Activated CD4-positive, alpha-beta T cell treated with anti-CD3 and anti-CD28 coated beads for 24 hours (primary cell): ENCODE results near the gene MAGEF1.

Experiments used
- DNase-seq, 2 donors: peaks; one replicate each; pipeline ENCODE4 v3.0.0-alpha.2; 2020; ENCODE audit warnings: low read depth in 2 of 2

Gene MAGEF1

GRCh38 chr3:184690192-184690883 lies 21.5 kb downstream of the MAGEF1 start:
- DNase-seq: no peak

- DNase-seq: no peak
Measured at GRCh38 chr3:184688882-184689271, 23.0 kb downstream of the MAGEF1 start.

- no peak for DNase-seq
Measured at GRCh38 chr3:184688251-184688881, 23.5 kb downstream of the MAGEF1 start.

- no peak for DNase-seq
Measured at GRCh38 chr3:184687363-184688015, 24.4 kb downstream of the MAGEF1 start.

- DNase-seq: no peak
Measured at GRCh38 chr3:184685646-184686045, 26.2 kb downstream of the MAGEF1 start.

- no peak for DNase-seq
Measured at GRCh38 chr3:184685055-184685454, 26.8 kb downstream of the MAGEF1 start.

- DNase-seq: no peak
Measured at GRCh38 chr3:184683900-184684560, 27.8 kb downstream of the MAGEF1 start.

- no peak for DNase-seq
Measured at GRCh38 chr3:184683234-184683633, 28.6 kb downstream of the MAGEF1 start.

- DNase-seq: no peak
Measured at GRCh38 chr3:184682671-184683070, 29.2 kb downstream of the MAGEF1 start.

- DNase-seq: no peak
Measured at GRCh38 chr3:184680385-184681345, 31.2 kb downstream of the MAGEF1 start.

- DNase-seq: no peak
Measured at GRCh38 chr3:184679056-184679816, 32.6 kb downstream of the MAGEF1 start.

GRCh38 chr3:184678317-184679055 lies 33.4 kb downstream of the MAGEF1 start:
- DNase-seq: no peak

- DNase-seq: no peak
Measured at GRCh38 chr3:184677344-184678316, 34.2 kb downstream of the MAGEF1 start.

GRCh38 chr3:184676927-184677326 lies 34.9 kb downstream of the MAGEF1 start:
- no peak for DNase-seq

GRCh38 chr3:184674626-184675025 lies 37.2 kb downstream of the MAGEF1 start:
- no peak for DNase-seq

- no peak for DNase-seq
Measured at GRCh38 chr3:184672977-184673870, 38.6 kb downstream of the MAGEF1 start.

GRCh38 chr3:184672335-184672734 lies 39.5 kb downstream of the MAGEF1 start:
- DNase-seq: no peak
